ACC112 (cell line): ENCODE results near the gene TRIM8.

Source experiments
- H2AFZ ChIP-seq: fragments of 200-600 bp; sonication (generic); one replicate; pipeline ENCODE4 v1.6.0; 2017; ENCODE audit warnings: antibody characterized with exemption, low read length; ENCODE audit not compliant: unreplicated experiment
- H3K27ac ChIP-seq: fragments of 200-600 bp; sonication (generic); 2 replicates; pipeline ENCODE4 v1.5.1; 2014; ENCODE audit warnings: low read depth, mild to moderate bottlenecking, antibody characterized with exemption, low read length, moderate library complexity
- H3K27me3 ChIP-seq: fragments of 200-600 bp; sonication (generic); 2 replicates; pipeline ENCODE4 v1.6.1; 2014; ENCODE audit warnings: mild to moderate bottlenecking, antibody characterized with exemption, low read length, moderate library complexity, mixed read lengths; ENCODE audit not compliant: insufficient read depth
- H3K36me3 ChIP-seq: fragments of 200-600 bp; sonication (generic); 2 replicates; pipeline ENCODE4 v1.6.1; 2016; ENCODE audit warnings: mild to moderate bottlenecking, antibody characterized with exemption, low read length, moderate library complexity, mixed read lengths; ENCODE audit not compliant: insufficient read depth
- H3K4me1 ChIP-seq: fragments of 200-600 bp; sonication (generic); one replicate; pipeline ENCODE4 v1.6.1; 2016; ENCODE audit warnings: low read length, mixed read lengths; ENCODE audit not compliant: insufficient read depth, unreplicated experiment, control insufficient read depth
- H3K4me3 ChIP-seq: fragments of 200-600 bp; sonication (generic); 2 replicates; pipeline ENCODE4 v1.5.1; 2014; ENCODE audit warnings: mild to moderate bottlenecking, low read depth, low read length
- H3K79me2 ChIP-seq: fragments of 200-600 bp; sonication (generic); one replicate; pipeline ENCODE4 v1.6.0; 2016; ENCODE audit warnings: low read length; ENCODE audit not compliant: control insufficient read depth, unreplicated experiment, insufficient read depth

TRIM8 gene

DNA sequence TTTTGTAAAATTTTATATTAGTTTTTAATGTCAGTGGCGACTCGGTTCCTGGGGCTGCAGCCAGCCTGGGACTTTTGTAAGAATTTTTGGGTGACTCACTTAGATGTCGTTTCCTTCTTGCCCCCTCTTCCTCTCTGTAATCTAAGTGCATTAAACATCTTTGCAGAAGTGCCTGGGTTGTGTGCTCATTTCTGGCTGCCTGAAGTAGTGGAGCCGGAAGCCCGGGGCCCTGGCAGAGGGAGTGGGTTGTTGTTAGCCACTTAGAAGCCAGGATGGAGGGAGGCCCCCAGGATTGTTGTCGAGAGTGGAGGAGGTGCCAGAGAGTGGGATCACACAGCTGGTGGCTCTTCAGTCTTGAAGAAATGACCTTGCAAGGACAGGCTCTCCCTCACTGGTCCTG is 11.0 kb upstream of the TRIM8 start:
- Histone ChIP-seq H3K4me1 (peaks cover 68% of the 10 kb centered on the region), H2AFZ (peak overlapping the region; percentile 12), H3K27ac (peak overlapping the region; percentile 85), H3K4me3 (peak overlapping the region; percentile 49), H3K79me2 (no peaks in the 10 kb centered on the region), H3K36me3 (no peaks in the 10 kb centered on the region), H3K27me3 (no peaks in the 10 kb centered on the region)

GRCh38 chr10:102633848-102634247 is 10.4 kb upstream of the TRIM8 start:
- H3K27ac ChIP-seq: peak overlapping the region; percentile 85
- H3K36me3 ChIP-seq: no peaks in the 10 kb centered on the region
- no peak overlapping the region for H3K4me3 ChIP-seq
- no peak overlapping the region for H2AFZ ChIP-seq
- peaks cover 63% of the 10 kb centered on the region for H3K4me1 ChIP-seq
- H3K79me2 ChIP-seq: no peaks in the 10 kb centered on the region
- no peaks in the 10 kb centered on the region for H3K27me3 ChIP-seq

DNA sequence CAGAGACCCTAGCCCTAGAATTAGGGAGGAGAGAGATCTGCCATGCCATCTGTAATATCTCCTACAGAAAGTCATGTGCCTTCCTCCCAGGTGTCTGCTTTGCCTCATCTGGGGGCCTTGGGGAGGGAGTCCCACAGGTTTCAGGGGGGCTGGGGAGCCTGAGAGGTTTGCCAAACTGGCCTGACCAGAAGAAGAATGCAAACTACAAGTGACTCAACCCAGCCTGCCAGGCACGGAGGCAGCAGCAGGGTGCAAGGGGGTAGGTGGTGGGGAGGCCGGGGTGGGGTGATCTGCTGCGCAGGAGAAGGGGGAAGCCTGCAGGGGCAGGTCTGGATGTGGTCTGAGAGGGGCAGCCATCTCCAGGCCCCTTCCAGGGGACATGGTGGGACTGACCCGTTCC is 9.6 kb upstream of the TRIM8 start:
- Histone ChIP-seq H2AFZ (no peak overlapping the region), H3K79me2 (no peaks in the 10 kb centered on the region), H3K36me3 (no peaks in the 10 kb centered on the region), H3K4me3 (no peak overlapping the region), H3K27me3 (no peaks in the 10 kb centered on the region), H3K4me1 (peaks cover 55% of the 10 kb centered on the region), H3K27ac (peak overlapping the region; percentile 85; the same call in 1 of the 2 replicates)

- peaks cover 48% of the 10 kb centered on the region for H3K4me1 ChIP-seq
- no peak overlapping the region for H3K4me3 ChIP-seq
- H3K36me3 ChIP-seq: no peaks in the 10 kb centered on the region
- H3K27ac ChIP-seq: no peak overlapping the region
- no peaks in the 10 kb centered on the region for H3K27me3 ChIP-seq
- no peaks in the 10 kb centered on the region for H3K79me2 ChIP-seq
- no peak overlapping the region for H2AFZ ChIP-seq
Measured at GRCh38 chr10:102635377-102635776, 8.9 kb upstream of the TRIM8 start.

GRCh38 chr10:102639537-102639936 is 4.7 kb upstream of the TRIM8 start:
- no peak overlapping the region for H3K27ac ChIP-seq
- H3K79me2 ChIP-seq: peaks cover 9% of the 10 kb centered on the region
- H2AFZ ChIP-seq: no peak overlapping the region
- no peaks in the 10 kb centered on the region for H3K36me3 ChIP-seq
- H3K4me3 ChIP-seq: no peak overlapping the region
- H3K4me1 ChIP-seq: peaks cover 8% of the 10 kb centered on the region
- H3K27me3 ChIP-seq: no peaks in the 10 kb centered on the region

DNA sequence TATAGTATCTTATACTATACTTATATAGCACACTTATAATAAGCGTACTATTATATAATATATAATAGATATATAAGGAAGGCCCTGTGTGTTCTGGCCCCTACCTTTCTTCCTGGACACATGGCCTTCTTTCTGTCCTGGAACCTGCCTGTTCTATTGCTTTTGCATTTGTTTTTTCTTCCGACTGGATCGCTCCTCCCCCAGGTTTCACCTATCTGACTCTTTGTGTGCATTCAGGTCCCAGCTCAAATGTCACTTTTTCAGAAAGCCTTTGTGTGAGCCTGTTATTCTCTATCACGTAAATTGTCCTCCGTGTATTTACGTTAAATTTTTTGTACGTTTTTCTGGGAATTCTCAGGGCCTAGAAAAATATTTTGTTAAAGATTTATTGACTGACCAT is 2.9 kb upstream of the TRIM8 start:
- H3K27ac ChIP-seq: peak overlapping the region; percentile 80
- no peaks in the 10 kb centered on the region for H3K4me1 ChIP-seq
- peaks cover 23% of the 10 kb centered on the region for H3K79me2 ChIP-seq
- H3K4me3 ChIP-seq: peak overlapping the region; percentile 88
- H3K36me3 ChIP-seq: no peaks in the 10 kb centered on the region
- no peaks in the 10 kb centered on the region for H3K27me3 ChIP-seq
- peak overlapping the region; percentile 99 for H2AFZ ChIP-seq

GRCh38 chr10:102641880-102642735 is 2.2 kb upstream of the TRIM8 start:
- Histone ChIP-seq H3K4me3 (peak overlapping the region; percentile 88), H3K27me3 (no peaks in the 10 kb centered on the region), H3K27ac (peak overlapping the region; percentile 93), H2AFZ (peak overlapping the region; percentile 99), H3K4me1 (peaks cover 4% of the 10 kb centered on the region), H3K36me3 (no peaks in the 10 kb centered on the region), H3K79me2 (peaks cover 30% of the 10 kb centered on the region)

DNA sequence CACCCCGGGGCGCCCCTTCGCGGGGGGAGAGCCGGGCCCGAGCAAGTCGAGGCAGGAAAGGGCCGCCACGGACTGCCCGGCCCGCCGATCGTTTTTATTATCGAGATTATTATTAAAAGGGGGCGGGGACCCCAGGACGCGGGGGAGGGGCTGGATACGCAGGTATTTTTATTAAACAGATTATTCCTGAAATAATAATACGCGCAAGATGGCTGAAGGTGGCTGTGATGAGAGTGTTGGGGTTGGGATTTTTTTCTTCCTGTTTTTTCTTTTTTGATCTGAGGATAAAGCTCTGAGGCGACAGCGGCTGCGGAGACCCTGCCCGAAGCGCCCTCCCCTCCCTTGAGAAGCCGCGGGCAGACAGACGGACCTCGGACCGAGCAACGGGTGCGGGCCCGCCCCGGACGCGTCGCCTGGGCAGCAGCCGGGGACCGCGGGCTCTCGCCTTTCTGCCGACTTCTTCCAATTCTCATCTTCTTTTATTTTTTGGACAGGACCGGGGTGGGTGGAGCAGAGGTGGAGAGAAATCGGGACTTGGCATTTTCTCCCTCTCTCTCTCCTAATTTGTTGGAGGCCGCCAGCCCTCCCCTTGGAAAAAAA is 1.4 kb upstream of the TRIM8 start:
- Histone ChIP-seq H3K27me3 (no peaks in the 10 kb centered on the region), H2AFZ (peak overlapping the region; percentile 64), H3K4me3 (peak overlapping the region; percentile 88), H3K27ac (peak overlapping the region; percentile 93), H3K36me3 (no peaks in the 10 kb centered on the region), H3K79me2 (peaks cover 38% of the 10 kb centered on the region), H3K4me1 (peaks cover 11% of the 10 kb centered on the region)

DNA sequence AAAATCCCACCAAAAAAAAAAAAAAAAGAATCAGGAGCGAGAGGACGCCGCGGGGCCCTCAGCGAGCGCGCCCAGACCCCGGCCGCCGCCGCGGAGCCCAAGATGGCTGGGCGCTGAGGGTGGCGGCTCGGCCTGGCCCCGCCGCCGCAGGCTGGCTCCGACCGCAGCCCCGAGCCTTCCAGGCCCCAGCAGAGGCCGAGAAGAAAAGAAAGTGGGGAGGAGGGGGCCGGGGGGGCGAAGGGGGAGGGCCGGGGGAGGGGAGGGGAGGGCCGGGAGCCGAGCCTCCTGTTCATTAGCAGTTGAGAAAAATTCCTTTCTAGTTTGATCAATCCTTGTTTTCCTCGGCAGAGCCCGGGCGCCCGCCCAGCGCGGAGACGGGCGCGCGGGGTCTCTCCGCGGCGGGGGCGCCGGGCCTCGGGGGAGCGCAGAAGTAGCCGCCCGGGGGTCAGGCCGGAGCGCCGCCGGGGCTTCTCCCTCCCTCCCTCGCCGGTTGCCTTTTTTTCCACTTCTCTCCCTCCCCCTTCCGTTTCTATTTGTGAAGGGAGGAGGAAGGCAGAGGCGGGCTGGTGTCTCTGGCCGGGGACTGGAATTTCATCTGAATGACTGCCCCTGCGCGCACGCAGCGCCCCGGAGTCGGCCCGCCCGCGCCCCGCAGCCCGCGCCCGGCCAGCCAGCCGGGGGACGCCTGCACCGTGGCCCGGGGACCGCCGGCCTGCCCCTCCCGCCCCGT is 778 bp upstream of the TRIM8 start:
- peak overlapping the region; percentile 88 for H3K4me3 ChIP-seq
- H2AFZ ChIP-seq: no peak overlapping the region
- H3K27ac ChIP-seq: peak overlapping the region; percentile 93
- H3K79me2 ChIP-seq: peaks cover 44% of the 10 kb centered on the region
- peaks cover 18% of the 10 kb centered on the region for H3K4me1 ChIP-seq
- no peaks in the 10 kb centered on the region for H3K27me3 ChIP-seq
- H3K36me3 ChIP-seq: no peaks in the 10 kb centered on the region

DNA sequence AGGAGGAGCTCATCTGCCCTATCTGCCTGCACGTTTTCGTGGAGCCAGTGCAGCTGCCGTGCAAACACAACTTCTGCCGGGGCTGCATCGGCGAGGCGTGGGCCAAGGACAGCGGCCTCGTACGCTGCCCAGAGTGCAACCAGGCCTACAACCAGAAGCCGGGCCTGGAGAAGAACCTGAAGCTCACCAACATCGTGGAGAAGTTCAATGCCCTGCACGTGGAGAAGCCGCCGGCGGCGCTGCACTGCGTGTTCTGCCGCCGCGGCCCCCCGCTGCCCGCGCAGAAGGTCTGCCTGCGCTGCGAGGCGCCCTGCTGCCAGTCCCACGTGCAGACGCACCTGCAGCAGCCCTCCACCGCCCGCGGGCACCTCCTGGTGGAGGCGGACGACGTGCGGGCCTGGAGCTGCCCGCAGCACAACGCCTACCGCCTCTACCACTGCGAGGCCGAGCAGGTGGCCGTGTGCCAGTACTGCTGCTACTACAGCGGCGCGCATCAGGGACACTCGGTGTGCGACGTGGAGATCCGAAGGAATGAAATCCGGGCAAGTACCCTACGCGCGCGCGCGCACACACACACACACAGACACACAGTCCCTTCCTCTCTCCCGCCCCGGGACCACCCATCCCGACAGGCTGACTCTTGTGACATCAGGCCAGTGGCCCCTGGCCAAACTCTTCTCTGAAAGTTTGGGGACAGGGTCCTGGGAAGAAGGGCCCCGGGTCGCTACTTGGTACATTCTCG is 538 bp downstream of the TRIM8 start:
- peak overlapping the region; percentile 88 for H3K4me3 ChIP-seq
- peak overlapping the region; percentile 93 for H3K27ac ChIP-seq
- H2AFZ ChIP-seq: no peak overlapping the region
- no peaks in the 10 kb centered on the region for H3K36me3 ChIP-seq
- peaks cover 30% of the 10 kb centered on the region for H3K4me1 ChIP-seq
- H3K27me3 ChIP-seq: no peaks in the 10 kb centered on the region
- peaks cover 57% of the 10 kb centered on the region for H3K79me2 ChIP-seq
